Panc1 (cell line): ENCODE data around the gene SULT1C2.
"Not testable (repeated sequence)": the region's sequence is repeated elsewhere in the genome, so short reads cannot be mapped to it uniquely, and the experiment has no call there.

Experiments
- CTCF ChIP-seq: fragments of 450-650 bp; IDR thresholded peaks from 2 replicates; pipeline ENCODE4 v1.5.1; 2017; ENCODE audit warnings: mild to moderate bottlenecking
- POLR2AphosphoS5 ChIP-seq: IDR thresholded peaks from 2 replicates; pipeline ENCODE4 v1.6.1; 2012; ENCODE audit warnings: mild to moderate bottlenecking, low read depth, low read length, moderate library complexity
- TCF7L2 ChIP-seq: IDR thresholded peaks from 2 replicates; pipeline ENCODE4 v1.6.1; 2011; ENCODE audit warnings: mild to moderate bottlenecking, low read depth, low read length, inconsistent platforms

- not testable (repeated sequence) for TF ChIP-seq CTCF, POLR2AphosphoS5, TCF7L2
Measured at GRCh38 chr2:108359336-108359735, 70.6 kb downstream of the SULT1C2 start.
